HL-60 (cell line): ENCODE measurements around the gene SGMS2.

ENCODE experiments used
- DNase-seq, 2 experiments: peaks; one replicate each; pipeline ENCODE4 v3.0.0-alpha.2; 2010 to 2020; ENCODE audit warnings: low read depth in 1 of 2, low spot score in 1 of 2
- H3K27ac ChIP-seq: fragments of 250-450 bp; sonication (Bioruptor Pico); replicated peaks from 2 replicates; pipeline ENCODE4 v1.5.1; 2020; ENCODE audit warnings: mild to moderate bottlenecking, moderate library complexity
- H3K27me3 ChIP-seq: fragments of 250-450 bp; sonication (Bioruptor Pico); 2 replicates; pipeline ENCODE4 v1.5.1; 2021; ENCODE audit warnings: mild to moderate bottlenecking, moderate library complexity; ENCODE audit not compliant: insufficient read depth, poor library complexity, severe bottlenecking
- H3K4me3 ChIP-seq: replicated peaks from 2 replicates; pipeline ENCODE4 v1.5.1; 2011; ENCODE audit warnings: mild to moderate bottlenecking, control low read depth, low read length; ENCODE audit not compliant: insufficient read depth
- GABPA ChIP-seq: IDR thresholded peaks from 2 replicates; pipeline ENCODE4 v1.6.1; 2012; ENCODE audit warnings: low read depth
- POLR2AphosphoS5 ChIP-seq: IDR thresholded peaks from 2 replicates; pipeline ENCODE4 v1.6.1; 2012; ENCODE audit warnings: low read depth
- REST ChIP-seq: IDR thresholded peaks from 2 replicates; pipeline ENCODE4 v1.6.1; 2012; ENCODE audit warnings: low read depth; ENCODE audit not compliant: insufficient replicate concordance
- SPI1 ChIP-seq: IDR thresholded peaks from 2 replicates; pipeline ENCODE4 v1.6.1; 2012; ENCODE audit warnings: low read depth, mild to moderate bottlenecking, borderline replicate concordance
- TF ChIP-seq, protein P1 (sequence below): IDR thresholded peaks from one replicate; pipeline ENCODE4 v1.5.1; 2011; ENCODE audit warnings: low read length, control low read depth, inconsistent platforms; ENCODE audit not compliant: insufficient read depth

The SGMS2 gene

DNA sequence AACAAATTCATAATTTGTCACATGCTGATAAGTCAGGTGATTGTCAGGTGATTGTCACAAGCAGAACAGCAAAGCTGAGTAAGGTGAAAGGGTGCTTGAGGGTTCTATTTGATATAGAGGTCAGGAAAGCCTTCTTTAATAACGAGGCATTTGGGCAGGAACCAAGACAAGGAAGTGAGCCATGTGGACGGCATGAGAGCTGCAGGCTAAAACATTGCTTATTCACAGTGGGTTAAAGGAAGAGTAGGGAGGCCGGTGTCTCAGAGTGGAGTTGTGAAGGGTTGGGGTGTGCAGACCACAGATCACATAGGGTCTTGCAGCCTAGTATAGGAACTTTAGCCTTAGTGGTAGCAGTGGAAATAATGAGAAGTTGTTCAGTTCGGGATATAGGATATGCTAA, 75.3 kb downstream of the SGMS2 start:
- DNase-seq, result no peak
- TF ChIP-seq GABPA, result no peak
- TF ChIP-seq, protein P1, sequence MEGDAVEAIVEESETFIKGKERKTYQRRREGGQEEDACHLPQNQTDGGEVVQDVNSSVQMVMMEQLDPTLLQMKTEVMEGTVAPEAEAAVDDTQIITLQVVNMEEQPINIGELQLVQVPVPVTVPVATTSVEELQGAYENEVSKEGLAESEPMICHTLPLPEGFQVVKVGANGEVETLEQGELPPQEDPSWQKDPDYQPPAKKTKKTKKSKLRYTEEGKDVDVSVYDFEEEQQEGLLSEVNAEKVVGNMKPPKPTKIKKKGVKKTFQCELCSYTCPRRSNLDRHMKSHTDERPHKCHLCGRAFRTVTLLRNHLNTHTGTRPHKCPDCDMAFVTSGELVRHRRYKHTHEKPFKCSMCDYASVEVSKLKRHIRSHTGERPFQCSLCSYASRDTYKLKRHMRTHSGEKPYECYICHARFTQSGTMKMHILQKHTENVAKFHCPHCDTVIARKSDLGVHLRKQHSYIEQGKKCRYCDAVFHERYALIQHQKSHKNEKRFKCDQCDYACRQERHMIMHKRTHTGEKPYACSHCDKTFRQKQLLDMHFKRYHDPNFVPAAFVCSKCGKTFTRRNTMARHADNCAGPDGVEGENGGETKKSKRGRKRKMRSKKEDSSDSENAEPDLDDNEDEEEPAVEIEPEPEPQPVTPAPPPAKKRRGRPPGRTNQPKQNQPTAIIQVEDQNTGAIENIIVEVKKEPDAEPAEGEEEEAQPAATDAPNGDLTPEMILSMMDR, result no peak
- TF ChIP-seq POLR2AphosphoS5, result no peak
- TF ChIP-seq REST, result no peak
- no peak for TF ChIP-seq SPI1
- Histone ChIP-seq H3K27ac (no peak overlapping the region), H3K27me3 (no peaks in the 10 kb centered on the region), H3K4me3 (no peak overlapping the region)

- TF ChIP-seq REST (no peak), GABPA (no peak), SPI1 (no peak), POLR2AphosphoS5 (no peak)
- TF ChIP-seq, protein P1, result no peak
- H3K27ac ChIP-seq, result no peak overlapping the region
- H3K27me3 ChIP-seq, result no peaks in the 10 kb centered on the region
- no peak for DNase-seq
- H3K4me3 ChIP-seq, result no peak overlapping the region
Measured at GRCh38 chr4:107900508-107900907, 75.8 kb downstream of the SGMS2 start.

DNA sequence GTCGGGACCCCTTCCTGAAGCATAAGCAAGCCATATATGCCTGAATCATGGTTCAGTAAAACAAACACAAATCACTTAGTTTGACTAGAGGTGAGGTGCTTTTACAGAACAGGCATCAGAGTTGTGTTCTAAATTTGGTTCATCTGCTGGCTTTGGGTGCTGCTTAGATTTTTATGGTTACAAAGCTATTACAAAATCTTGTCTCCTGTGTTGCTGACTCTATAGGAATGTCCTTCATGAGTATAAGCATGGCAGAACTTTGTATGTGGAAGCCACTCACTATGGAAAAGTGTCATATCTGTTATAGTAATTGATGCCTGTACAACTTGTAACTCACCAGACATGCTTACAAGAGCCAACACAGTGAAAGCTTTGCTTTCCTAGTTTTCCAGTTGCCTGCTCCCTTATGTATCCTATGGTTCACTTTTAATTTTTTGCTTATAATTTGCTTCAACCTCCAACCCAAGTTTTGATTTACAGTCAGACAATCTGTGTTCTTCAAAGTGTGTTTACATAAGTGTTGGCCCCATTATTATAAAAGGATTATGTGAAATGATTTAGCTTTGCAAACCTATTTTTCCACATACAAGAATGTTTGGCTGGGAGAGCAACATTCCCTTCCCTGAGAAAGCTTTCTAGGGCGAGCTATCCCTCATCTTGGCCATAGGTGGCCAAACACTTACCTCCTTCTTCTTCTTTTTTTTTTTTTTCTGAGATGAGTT, 76.6 kb downstream of the SGMS2 start:
- no peak overlapping the region for H3K27ac ChIP-seq
- H3K27me3 ChIP-seq, result no peaks in the 10 kb centered on the region
- no peak overlapping the region for H3K4me3 ChIP-seq
- no peak for TF ChIP-seq REST
- no peak for TF ChIP-seq POLR2AphosphoS5
- no peak for TF ChIP-seq GABPA
- TF ChIP-seq SPI1, result no peak
- TF ChIP-seq, protein P1, result no peak
- DNase-seq, result no peak
